ENCODE data around the gene BTK.

GRCh38 chrX:101391831-101392230 is 5.8 kb upstream of the BTK start:
- TF ChIP-seq EZH2 (IDR thresholded peaks at IDR 0.05; ENCODE audit: insufficient read depth, poor library complexity, severe bottlenecking): no peak
- TF ChIP-seq EZH2phosphoT487 (IDR thresholded peaks at IDR 0.05; ENCODE audit: insufficient read depth, low read depth): no peak
